Body of pancreas (tissue), 4 donors: ENCODE data around the gene DNMT3A. TPM values are rescaled to one million over a fixed set of nuclear protein-coding genes. Genes with fewer than 3 reads are reported as not detected.

Experiments
- ATAC-seq: fragments of 150-250 bp; one replicate; pipeline ENCODE4 v1.9.1; 2016
- DNase-seq, 4 donors: peaks; one replicate each; pipeline ENCODE4 v3.0.0-alpha.2; 2019
- H3K27ac ChIP-seq, 4 donors: fragments of 200-600 bp; sonication (generic); 1 replicate in 3 of 4; 2 replicates in 1 of 4; pipeline versions ENCODE4 v1.5.1 to v1.6.1; 2016 to 2019; ENCODE audit warnings: mild to moderate bottlenecking in 1 of 4, mixed read lengths in 1 of 4, moderate library complexity in 1 of 4
- H3K27me3 ChIP-seq, 2 donors: fragments of 200-600 bp; sonication (generic); one replicate each; pipeline ENCODE4 v1.6.0; 2016; ENCODE audit warnings: mild to moderate bottlenecking in 1 of 2
- H3K36me3 ChIP-seq, 2 donors: fragments of 200-600 bp; sonication (generic); replicated peaks in 1 of 2; 2 replicates each; pipeline ENCODE4 v1.5.1; 2016; ENCODE audit warnings: low read depth in 2 of 2; ENCODE audit not compliant: insufficient read depth in 1 of 2
- H3K4me1 ChIP-seq: fragments of 200-600 bp; sonication (generic); one replicate; pipeline ENCODE4 v1.6.0; 2016
- H3K4me3 ChIP-seq, 2 donors: fragments of 200-600 bp; sonication (generic); 1 replicate in 1 of 2; 2 replicates in 1 of 2; pipeline ENCODE4 v1.5.1; 2016 to 2019
- H3K9me3 ChIP-seq, 3 donors: fragments of 200-600 bp; sonication (generic); 1 replicate in 2 of 3; 2 replicates in 1 of 3; pipeline ENCODE4 v1.5.1; 2016
- CTCF ChIP-seq, 7 experiments: fragments of 450-650 bp in 4 of 7; fragments of 200-600 bp in 3 of 7; sonication (generic) in 3 of 7; IDR thresholded peaks; one replicate each; pipeline ENCODE4 v1.5.1; 2016 to 2019; ENCODE audit warnings: antibody characterized with exemption in 7 of 7
- POLR2A ChIP-seq, 3 donors: fragments of 450-650 bp; IDR thresholded peaks; one replicate each; pipeline ENCODE4 v1.6.1; 2016; ENCODE audit warnings: antibody characterized with exemption in 3 of 3, mild to moderate bottlenecking in 2 of 3
- WGBS, 2 donors: methylation state at CpG; one replicate each; pipeline ENCODE4 v1.1.5; 2017; 5-methylcytosine and 5-hydroxymethylcytosine counted together
- intact Hi-C: fragments of 100-400 bp; cut with DNase I; formaldehyde crosslinking; loops from one replicate; pipeline ENCODE4 v1.15.1; 2023
- total RNA-seq, 2 donors: library from RNA; depleted of rRNA; stranded (reverse); fragments of >200 nt; gene quantifications; one replicate each; pipeline ENCODE4 v1.1.0, GENCODE V29; 2016

DNMT3A gene
- total RNA-seq, 2 donors from 2014 or later: 18.7 to 27.4 TPM

GRCh38 chr2:25335204-25335603 is 6.5 kb downstream of the DNMT3A start:
- Histone ChIP-seq H3K27me3 (no peaks in the 10 kb centered on the region), H3K36me3 (no peaks in the 10 kb centered on the region), H3K4me3 (no peak overlapping the region), H3K27ac (no peak overlapping the region), H3K4me1 (peaks cover 50% of the 10 kb centered on the region), H3K9me3 (no peaks in the 10 kb centered on the region)
- no peak for DNase-seq
- TF ChIP-seq POLR2A (IDR thresholded peaks at IDR 0.05) (no peak), CTCF (IDR thresholded peaks at IDR 0.05) (no peak)
- 77 to 81% methylated on average over 8 of the region's 8 CpGs for WGBS, 2 donors
- intact Hi-C loops: no loop called here
- ATAC-seq: no peak

GRCh38 chr2:25334482-25334881 is 7.2 kb downstream of the DNMT3A start:
- H3K27ac ChIP-seq: no peak overlapping the region

GRCh38 chr2:25333981-25334380 is 7.7 kb downstream of the DNMT3A start:
- 55 to 63% methylated on average over 3 of the region's 4 CpGs for WGBS, 2 donors
- Histone ChIP-seq H3K9me3 (no peaks in the 10 kb centered on the region), H3K4me3 (no peak overlapping the region), H3K27ac (no peak overlapping the region), H3K4me1 (peaks cover 37% of the 10 kb centered on the region), H3K27me3 (no peaks in the 10 kb centered on the region), H3K36me3 (no peaks in the 10 kb centered on the region)
- no peak for DNase-seq
- no peak for ATAC-seq
- no peak for TF ChIP-seq CTCF (IDR thresholded peaks at IDR 0.05)
- TF ChIP-seq POLR2A (IDR thresholded peaks at IDR 0.05): no peak
- intact Hi-C loops: no loop called here

More at GRCh38 chr2:25334482-25334881, 7.2 kb downstream of the DNMT3A start:
- no peaks in the 10 kb centered on the region for H3K9me3 ChIP-seq
- TF ChIP-seq CTCF (IDR thresholded peaks at IDR 0.05): no peak
- no peak for TF ChIP-seq POLR2A (IDR thresholded peaks at IDR 0.05)
- no peak overlapping the region for H3K4me3 ChIP-seq
- 88 to 94% methylated on average over 6 to 8 of the region's 8 CpGs for WGBS, 2 donors
- no peaks in the 10 kb centered on the region for H3K27me3 ChIP-seq
- peaks cover 42% of the 10 kb centered on the region for H3K4me1 ChIP-seq
- no peak for ATAC-seq
- no peak for DNase-seq
- no peaks in the 10 kb centered on the region for H3K36me3 ChIP-seq
- intact Hi-C loops: no loop called here

- 64 to 65% methylated on average over 6 to 9 of the region's 9 CpGs for WGBS, 2 donors
- ATAC-seq (peak; percentile 71), DNase-seq (peak in 3 of 4 donors; percentile 41 to 60 (median 59))
- H3K27ac ChIP-seq: peak overlapping the region in 3 of 4 donors; percentile 32 to 60 (median 45)
- no peaks in the 10 kb centered on the region for H3K36me3 ChIP-seq
- TF ChIP-seq POLR2A (IDR thresholded peaks at IDR 0.05) (no peak), CTCF (IDR thresholded peaks at IDR 0.05) (no peak)
- no peaks in the 10 kb centered on the region for H3K9me3 ChIP-seq
- intact Hi-C loops: no loop called here
- H3K27me3 ChIP-seq: no peaks in the 10 kb centered on the region
- no peak overlapping the region for H3K4me3 ChIP-seq
- H3K4me1 ChIP-seq: peaks cover 33% of the 10 kb centered on the region
These were observed 9.2 kb downstream of the DNMT3A start for GRCh38 chr2:25332571-25332970.

GRCh38 chr2:25331686-25332365 is 9.9 kb downstream of the DNMT3A start:
- intact Hi-C loops: no loop called here
- H3K4me3 ChIP-seq: no peak overlapping the region
- H3K27ac ChIP-seq: peak overlapping the region in 3 of 4 donors; percentile 32 to 60 (median 45)
- H3K27me3 ChIP-seq: no peaks in the 10 kb centered on the region
- H3K9me3 ChIP-seq: no peaks in the 10 kb centered on the region
- 92 to 94% methylated on average over 22 to 23 of the region's 23 CpGs for WGBS, 2 donors
- no peak for ATAC-seq
- peaks cover 25% of the 10 kb centered on the region for H3K4me1 ChIP-seq
- DNase-seq: no peak
- TF ChIP-seq CTCF (IDR thresholded peaks at IDR 0.05) (no peak), POLR2A (IDR thresholded peaks at IDR 0.05) (no peak)
- H3K36me3 ChIP-seq: no peaks in the 10 kb centered on the region
